Activated CD4-positive, CD25-positive, alpha-beta regulatory T cell treated with anti-CD3 and anti-CD28 coated beads, Interleukin-2, amount 50 U/mL, for 16 hours (primary cell): ENCODE data around the gene C3AR1.
"Not testable (repeated sequence)": the region's sequence is repeated elsewhere in the genome, so short reads cannot be mapped to it uniquely, and the experiment has no call there.

ENCODE experiments used
- DNase-seq: peaks from one replicate; pipeline ENCODE4 v3.0.0-alpha.2; 2020; ENCODE audit warnings: low read depth, low spot score

Gene C3AR1

DNA sequence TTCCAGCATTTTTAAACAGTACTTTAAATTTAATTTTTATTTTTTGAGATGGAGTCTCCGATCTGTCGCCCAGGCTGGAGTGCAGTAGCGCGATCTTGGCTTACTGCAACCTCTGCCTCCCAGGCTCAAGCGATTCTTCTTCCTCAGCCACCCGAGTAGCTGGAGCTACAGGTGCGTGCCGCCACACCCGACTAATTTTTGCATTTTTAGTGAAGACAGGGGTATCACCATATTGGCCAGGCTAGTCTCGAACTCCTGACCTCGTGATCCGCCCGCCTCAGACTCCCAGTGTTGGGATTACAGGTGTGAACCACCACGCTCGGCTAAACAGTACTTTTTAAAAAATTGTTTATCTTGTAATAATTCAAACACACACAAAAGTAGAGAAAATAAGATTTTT lies 37.9 kb downstream of the C3AR1 start:
- DNase-seq: no peak

DNA sequence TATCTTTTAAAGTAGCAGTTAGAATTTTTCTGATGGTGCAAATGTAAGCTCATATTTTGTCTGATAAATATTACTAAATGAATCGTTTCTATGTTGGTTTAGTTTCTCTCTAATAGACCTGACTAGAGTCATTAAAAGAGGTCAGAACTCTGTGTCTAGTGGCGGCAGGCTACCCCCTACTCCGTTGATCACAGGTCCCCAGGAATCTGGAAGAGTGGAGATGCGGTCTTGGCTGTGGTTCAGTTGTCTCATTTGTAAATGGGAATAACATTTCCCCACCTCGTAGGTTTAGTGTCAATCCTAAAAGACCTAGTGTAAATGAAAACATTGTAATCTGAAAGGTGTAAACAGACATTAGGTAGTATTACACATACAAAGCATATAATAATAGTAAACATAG lies 38.3 kb downstream of the C3AR1 start:
- DNase-seq: no peak

DNA sequence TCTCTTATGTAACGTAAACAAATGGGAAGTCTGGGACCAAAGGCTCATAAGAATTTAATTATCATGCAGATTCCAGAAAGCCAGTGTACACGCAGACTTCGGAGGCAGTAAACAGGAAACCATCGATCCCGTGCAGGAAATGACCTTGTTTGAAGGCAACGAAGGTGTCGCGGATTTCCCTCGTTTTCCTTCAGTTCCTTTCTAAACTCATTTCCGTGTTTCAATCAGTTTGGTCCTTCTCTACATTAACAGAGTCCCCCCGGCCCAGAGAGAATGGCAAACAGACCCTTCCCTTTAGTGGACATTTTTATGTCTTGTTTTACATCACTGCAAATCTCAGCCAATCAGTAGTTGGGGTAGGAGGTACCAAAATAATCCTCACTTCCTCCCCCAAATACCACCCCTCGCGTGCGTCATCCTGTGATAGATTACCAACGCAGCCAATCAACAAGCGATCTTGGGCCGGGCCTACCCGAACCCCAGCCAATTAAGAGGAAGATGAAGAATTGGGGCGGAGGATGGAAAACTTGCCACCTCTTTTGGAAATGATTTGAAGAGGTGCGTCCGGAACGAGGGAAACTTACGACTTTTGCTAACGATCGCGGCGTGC lies 39.8 kb downstream of the C3AR1 start:
- DNase-seq: peak; percentile 94

DNA sequence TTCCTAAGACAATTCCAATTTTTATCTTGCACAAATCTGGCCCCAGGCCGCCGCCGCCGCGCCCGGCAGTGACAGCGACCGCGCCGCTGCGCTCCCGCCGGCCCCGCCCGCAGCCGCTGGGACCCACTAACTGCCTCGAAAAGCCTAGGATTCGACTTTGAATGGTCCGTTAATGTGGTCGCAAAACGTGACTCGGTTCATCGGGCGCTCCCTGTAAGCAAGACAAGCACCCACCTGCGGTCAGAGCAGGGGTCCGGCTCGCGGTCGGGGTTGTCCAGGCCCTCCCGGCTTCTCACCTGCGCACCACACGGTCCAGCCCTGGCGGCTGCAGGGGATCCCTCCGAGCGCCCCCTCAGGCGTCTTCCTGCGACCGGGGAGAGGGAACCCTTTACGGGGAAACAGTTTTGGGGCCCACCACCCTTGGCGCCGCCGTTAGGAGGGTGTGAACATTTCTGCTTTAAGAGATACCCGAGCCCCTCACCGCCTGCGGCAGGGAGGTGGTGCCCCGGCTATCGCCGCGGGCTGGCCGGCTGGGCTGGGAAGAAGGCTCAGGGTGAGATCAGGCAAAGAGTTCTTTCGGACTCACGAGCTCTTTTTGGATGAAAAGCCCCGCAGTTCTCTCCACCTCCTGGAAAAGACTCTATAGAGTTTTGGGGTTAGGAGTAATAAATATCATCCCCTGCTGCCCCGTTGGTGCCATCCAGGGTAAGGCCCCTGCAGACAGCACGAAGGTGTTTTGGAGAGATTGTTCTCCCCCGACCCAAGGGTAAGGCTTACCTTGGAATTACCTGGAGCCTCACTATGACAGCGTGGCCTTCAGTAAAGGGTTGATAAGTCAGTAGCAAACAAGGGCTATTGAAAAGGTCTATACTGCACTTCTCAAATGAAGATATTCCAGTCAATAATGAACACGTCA lies 47.2 kb downstream of the C3AR1 start:
- no peak for DNase-seq

DNA sequence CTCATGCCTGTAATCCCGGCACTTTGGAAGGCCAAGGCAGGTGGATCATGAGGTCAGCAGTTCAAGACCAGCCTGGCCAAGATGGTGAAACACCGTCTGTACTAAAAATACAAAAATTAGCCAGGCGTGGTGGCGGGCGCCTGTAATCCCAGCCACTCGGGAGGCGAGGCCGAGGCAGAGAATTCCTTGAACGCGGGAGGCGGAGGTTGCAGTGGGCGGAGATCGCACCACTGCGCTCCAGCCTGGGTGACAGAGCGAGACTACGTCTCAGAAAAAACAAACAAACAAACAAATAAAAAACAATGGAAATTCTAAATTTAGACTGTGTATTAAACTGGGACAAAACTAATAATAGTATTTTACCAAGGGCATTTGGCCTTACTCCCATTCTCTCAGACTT lies 47.9 kb downstream of the C3AR1 start:
- not testable (repeated sequence) for DNase-seq

DNA sequence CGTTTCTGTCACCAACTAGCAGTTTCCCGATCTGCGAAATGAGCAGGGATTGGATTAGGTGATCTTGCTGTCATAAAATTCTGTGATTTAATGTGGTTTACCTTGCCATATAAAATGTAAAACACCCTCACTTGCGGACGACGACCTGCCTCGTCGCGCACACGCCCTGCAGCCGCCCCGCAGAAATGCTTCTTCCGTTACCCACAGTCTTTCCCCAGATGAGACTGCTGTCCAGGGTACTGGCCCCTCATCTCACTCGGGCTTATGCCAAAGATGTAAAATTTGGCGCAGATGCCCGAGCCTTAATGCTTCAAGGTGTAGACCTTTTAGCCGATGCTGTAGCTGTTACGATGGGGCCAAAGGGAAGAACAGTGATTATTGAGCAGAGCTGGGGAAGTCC lies 51.3 kb downstream of the C3AR1 start:
- DNase-seq: no peak

DNA sequence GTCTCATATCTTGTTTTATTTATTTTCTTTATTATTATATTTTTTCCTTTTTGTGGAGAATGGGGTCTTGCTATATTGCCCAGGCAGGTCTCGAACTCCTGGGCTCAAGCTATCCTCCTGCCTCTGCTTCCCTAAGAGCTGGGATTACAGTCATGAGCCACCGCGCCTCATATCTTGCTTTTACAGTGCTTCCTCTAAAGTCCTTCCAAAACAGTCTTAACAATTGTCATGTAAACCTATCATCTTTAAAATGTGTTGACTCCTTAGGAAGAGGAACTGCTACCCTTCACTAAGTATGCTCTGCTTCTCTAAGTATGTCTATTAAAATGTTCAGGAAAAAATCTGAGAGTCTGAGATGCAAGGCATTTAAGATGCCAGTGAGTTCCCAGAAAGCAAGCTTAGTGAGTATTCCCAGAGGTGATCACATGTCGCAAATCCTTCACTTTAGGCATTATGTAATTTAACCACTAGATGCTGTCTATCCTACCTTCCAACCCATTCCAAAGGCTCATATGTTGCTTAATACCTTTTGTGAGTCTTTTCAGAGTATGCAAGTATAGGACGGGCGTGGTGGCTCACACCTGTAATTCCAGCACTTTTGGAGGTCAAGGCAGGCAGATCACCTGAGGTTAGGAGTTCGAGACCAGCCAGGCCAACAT lies 53.4 kb downstream of the C3AR1 start:
- no peak for DNase-seq

DNA sequence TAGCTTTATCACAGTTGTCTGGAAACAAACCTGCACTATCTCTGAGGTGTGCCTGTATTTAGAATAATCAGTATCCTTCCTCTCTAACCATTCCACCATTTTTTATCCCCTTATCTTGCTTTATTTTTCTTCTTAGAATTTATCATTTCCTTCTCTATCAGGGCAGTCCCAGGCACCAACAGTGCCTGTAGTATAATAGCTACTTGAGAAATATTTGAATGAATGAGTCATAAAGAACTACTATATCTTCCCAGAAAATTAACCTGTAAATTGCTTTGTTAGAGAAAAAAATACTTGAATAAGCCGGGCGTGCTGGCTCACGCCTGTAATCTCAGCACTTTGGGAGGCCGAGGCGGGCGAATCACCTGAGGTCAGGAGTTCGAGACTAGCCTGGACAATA lies 54.8 kb downstream of the C3AR1 start:
- DNase-seq: no peak
